22Rv1 (cell line): Measurements from ENCODE around the gene PTPRD.

Experiments
- CTCF ChIP-seq: fragments of 450-650 bp; IDR thresholded peaks from 2 replicates; pipeline ENCODE4 v1.5.1; 2017; ENCODE audit warnings: mild to moderate bottlenecking
- ZFX ChIP-seq: fragments of 450-650 bp; IDR thresholded peaks from 2 replicates; pipeline ENCODE4 v1.6.1; 2017; ENCODE audit warnings: antibody characterized with exemption, borderline replicate concordance

- TF ChIP-seq CTCF (no peak), ZFX (no peak)
Observed at GRCh38 chr9:8622222-8622802, 1990.5 kb downstream of the PTPRD start.
